ENCODE measurements around the gene XPR1.

DNA sequence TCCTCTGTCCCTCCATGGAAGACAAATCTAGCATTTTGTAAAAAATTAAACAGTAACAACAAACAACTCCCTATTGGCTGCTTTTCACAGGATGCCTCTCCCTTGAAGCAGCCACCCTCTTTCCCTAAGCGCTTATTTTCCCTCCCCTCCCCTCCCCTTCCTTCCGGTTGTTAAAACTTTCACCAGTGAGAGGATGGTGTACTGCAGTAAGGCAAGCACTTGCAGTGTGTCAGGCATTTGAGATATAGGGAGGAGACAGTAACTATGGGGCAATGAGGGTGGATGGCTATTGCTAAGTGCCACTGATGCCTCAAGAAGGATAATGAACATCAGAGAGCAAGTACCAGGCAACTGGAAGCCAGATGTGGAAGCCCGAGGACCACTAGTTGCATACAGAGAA, 261.8 kb downstream of the XPR1 start:
- TF ChIP-seq, protein P1, sequence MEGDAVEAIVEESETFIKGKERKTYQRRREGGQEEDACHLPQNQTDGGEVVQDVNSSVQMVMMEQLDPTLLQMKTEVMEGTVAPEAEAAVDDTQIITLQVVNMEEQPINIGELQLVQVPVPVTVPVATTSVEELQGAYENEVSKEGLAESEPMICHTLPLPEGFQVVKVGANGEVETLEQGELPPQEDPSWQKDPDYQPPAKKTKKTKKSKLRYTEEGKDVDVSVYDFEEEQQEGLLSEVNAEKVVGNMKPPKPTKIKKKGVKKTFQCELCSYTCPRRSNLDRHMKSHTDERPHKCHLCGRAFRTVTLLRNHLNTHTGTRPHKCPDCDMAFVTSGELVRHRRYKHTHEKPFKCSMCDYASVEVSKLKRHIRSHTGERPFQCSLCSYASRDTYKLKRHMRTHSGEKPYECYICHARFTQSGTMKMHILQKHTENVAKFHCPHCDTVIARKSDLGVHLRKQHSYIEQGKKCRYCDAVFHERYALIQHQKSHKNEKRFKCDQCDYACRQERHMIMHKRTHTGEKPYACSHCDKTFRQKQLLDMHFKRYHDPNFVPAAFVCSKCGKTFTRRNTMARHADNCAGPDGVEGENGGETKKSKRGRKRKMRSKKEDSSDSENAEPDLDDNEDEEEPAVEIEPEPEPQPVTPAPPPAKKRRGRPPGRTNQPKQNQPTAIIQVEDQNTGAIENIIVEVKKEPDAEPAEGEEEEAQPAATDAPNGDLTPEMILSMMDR (IDR thresholded peaks at IDR 0.05): no peak
- TF ChIP-seq POLR2A (IDR thresholded peaks at IDR 0.05): no peak
